GM18870 (cell line): ENCODE results near the gene HOMER3.
A peak's percentile ranks its signal among the peaks of the same experiment; 100 is the strongest.
"Not testable (repeated sequence)": the region's sequence is repeated elsewhere in the genome, so short reads cannot be mapped to it uniquely, and the experiment has no call there.

Experiments
- ATAC-seq: cut with Tn5 transposase; IDR thresholded peaks from one replicate; pipeline ENCODE4 v1.9.1; 2021; ENCODE audit warnings: moderate library complexity; ENCODE audit not compliant: unreplicated experiment

HOMER3 gene

DNA sequence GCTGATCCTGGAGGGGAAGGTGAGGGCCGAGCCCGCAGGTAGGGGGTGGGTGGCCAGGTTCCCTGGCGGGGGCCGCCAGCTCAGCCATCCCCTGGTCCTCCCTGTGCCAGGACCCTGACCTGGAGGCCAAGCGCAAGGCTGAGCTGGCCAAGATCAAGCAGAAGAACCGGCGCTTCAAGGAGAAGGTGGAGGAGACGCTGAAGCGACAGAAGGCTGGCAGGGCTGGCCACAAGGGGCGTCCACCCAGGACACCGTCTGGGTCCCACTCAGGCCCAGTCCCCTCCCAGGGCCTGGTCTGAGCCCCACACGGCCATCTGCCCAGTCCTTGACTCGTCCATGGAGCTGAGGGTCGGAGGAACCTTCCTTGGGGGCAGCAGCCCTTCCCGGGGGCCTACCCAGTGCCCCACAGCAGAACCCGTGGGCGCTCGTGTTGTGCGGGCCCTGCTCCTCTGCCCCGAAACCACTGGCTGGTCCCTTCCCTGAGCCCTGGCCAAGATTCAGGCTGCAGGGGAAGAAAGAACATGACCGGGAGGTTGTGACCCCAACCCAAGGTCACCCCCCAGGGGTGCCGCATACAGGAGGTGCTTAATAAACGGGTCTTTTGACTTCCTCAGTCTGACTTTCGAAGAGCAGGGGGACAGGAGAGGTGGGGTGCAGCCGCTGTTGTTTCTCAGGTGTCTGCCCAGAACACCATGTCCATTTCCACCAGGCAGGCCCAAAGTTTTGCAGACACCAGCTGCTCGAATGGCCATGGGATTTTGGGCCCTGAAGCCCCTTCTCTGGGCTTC lies 12.8 kb downstream of the HOMER3 start:
- no peak for ATAC-seq

DNA sequence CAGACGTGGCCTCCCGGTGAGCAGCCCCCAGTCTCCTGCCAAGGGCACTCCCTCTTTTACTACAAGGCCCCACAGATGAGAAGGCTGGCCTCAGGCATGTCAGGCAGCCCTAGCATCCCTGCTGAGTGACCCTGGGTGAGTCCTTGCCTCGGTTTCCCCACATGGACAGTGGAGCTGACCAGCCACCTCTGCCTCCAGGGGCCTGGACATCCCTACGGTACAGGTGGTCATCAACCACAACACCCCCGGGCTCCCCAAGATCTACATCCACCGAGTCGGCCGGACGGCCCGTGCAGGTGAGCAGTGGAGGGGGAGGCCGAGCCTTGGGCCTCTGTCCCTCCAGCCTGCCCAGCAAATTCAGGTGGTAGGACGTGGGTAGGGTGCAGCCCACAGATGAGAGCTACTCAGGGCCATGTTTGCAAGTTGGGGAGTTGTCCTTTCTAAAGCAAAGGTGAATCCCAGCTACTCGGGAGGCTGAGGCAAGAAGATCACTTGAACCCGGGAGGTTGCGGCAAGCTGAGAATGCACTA lies 16.3 kb downstream of the HOMER3 start:
- no peak for ATAC-seq

GRCh38 chr19:18922228-18922985 lies 18.6 kb downstream of the HOMER3 start:
- no peak for ATAC-seq

DNA sequence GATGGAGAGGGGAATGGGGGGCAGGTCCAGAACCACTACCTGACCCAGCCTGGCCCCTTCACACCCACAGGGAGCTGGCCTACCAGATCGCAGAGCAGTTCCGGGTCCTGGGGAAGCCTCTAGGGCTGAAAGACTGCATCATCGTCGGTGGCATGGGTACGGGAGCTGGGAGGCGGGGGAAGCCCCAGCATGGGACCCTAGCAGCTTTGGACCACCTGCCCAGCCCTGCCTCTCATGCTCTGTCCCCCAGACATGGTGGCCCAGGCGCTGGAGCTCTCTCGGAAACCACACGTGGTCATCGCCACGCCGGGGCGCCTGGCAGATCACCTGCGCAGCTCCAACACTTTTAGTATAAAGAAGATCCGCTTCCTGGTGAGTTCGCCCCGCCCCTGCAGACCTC lies 19.4 kb downstream of the HOMER3 start:
- no peak for ATAC-seq

DNA sequence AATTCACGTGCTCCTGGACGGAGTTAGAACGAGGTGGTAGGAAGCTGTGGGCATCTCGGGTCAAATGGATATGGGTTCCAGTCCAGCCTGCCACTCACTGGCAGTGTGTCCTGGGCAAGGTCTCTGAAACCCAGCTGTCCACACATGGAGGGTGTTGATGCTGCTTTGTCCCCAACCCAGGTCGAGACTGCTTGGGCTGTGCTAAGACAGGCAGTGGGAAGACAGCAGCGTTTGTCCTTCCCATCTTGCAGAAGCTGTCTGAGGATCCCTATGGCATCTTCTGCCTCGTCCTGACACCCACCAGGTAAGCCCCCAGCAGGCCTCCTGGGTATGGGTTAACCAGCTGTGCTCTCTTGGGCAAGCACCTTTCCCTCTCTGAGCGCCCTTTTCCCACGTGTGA lies 20.6 kb downstream of the HOMER3 start:
- ATAC-seq: no peak

DNA sequence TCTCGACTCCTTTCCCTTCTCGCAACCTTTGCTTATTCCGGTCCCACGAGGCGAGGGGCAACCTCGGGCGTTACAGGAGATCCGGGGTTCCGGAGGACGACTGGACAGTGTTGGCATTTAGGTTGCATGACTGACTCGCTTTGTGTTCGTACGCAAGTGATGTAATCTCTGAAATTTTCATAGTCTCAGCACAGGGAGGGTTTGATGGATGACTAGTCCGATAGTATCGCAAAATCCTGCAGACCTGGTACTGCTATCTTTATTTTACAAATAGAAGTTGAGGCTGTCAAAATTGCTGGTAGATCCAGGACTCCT lies 21.2 kb downstream of the HOMER3 start:
- ATAC-seq: no peak

DNA sequence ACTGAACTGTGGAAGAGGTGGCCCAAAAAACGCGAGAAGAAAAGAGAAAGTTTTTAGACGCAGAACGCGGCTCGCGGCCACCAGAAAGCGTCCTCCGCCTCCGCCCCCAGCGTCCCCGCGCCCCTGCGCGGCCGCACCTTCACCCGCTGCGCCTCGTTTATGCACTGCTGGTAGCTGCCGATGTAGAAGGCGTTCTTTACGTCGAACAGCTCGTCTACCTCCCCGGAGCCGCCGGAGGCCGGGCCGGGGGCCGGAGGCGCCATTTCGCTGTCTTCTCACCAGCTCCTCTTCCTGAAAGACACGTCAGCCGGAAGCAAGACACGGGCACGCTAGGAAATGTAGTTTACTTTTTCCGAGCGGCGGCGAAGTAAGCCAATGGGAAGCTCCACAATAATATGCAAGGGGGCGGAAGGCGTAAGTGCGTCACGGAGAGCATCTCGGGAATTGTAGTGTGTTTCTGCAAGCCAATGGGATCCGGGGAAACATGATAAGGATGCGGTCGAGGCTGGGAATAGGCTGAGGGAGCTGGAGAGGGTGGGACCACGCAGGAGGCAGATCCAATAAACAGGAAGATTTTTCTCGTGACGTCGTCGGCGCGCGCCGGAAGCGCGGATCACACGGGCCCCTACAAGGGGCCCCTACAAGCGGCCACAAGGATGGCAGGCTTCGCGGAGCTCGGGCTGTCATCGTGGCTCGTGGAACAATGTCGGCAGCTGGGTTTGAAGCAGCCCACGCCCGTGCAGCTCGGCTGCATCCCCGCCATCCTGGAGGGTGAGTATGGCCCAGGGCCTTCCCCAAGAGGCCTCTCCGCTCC lies 21.7 kb downstream of the HOMER3 start, which contains the start of the genes COPE and DDX49:
Gene COPE, minus strand, starts transcription at position 302 of the 814 bp plus-strand sequence. Its CDS starts 39 bp downstream, at position 263.
Gene DDX49, plus strand, starts transcription at position 630 of the 814 bp plus-strand sequence. Its CDS starts 27 bp downstream, at position 657.
- peak; percentile 93 for ATAC-seq

- not testable (repeated sequence) for ATAC-seq
Measured at GRCh38 chr19:18917593-18917992, 23.4 kb downstream of the HOMER3 start.

GRCh38 chr19:18915639-18916038 lies 25.4 kb downstream of the HOMER3 start:
- no peak for ATAC-seq

- no peak for ATAC-seq
Measured at GRCh38 chr19:18913466-18913865, 27.6 kb downstream of the HOMER3 start.

DNA sequence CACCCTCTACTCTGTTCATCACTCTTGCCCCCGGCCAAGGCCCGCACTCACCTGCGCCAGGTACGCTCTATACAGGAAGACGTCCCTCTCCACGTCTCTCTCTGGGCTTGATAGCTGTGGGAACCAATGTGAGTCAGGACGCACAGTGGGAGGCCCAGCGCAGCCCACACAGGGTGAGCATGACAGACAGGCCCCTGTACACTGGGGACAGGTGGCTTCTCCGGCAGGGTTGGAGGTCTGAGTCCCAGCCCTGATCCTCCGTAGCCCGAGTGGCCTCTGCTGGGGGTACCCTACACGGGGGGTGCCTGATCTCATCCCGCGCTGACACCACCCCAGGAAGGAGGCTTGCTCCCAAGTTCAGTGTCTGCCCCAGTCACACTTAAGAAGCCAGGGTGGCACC lies 28.1 kb downstream of the HOMER3 start:
- no peak for ATAC-seq

GRCh38 chr19:18910801-18911436 lies 30.1 kb downstream of the HOMER3 start:
- ATAC-seq: no peak

DNA sequence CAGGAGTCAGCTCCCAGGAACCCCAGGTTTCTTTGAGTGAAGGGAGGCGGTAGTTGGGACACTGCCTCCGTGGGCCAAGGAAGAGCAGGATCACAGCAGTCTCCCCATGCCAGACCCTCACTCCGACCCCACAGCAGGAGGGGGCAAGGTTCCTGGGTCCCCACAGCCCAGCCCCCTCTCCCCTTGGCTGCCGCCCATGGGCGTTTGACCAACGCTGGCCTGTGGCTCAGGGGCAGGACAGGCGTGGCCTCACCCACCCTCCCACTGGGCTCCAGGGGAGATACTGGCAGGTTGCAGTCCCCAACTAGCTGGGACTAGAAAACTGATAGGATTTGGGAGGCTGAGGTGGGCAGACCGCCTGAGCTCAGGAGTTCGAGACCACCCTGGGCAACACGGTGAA lies 31.0 kb downstream of the HOMER3 start:
- ATAC-seq: no peak

DNA sequence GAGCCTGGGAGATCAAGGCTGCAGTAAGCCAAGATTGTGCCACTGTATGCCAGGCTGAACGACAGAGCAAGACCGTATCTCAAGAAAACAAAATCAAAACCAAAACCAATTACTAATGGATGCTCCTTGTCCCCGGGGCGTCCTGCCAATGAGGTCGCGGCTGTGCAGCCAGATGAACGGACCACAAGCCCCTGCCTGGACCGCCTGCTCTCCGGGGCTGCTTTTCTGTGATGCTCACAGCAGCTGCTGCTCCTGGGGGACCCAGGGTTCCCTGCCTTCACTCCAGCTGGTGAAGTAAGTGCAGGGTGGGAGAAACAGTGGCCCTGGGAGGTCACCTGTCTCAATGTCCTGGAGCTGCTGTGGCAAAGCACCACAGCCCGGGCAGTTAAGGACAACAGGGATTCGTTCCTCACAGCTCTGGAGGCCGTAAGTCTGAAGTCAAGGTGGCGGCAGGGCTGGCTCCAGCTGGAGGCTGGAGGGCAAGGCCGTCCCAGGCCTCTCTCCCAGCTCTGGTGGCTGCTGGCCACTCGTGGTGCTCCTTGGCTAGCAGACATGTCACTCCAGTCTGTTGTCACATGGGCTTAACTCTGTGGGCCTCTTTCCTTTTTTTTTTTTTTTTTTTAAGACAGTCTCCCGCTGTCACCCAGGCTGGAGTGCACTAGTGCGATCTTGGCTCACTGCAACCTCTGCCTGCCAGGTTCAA lies 31.9 kb downstream of the HOMER3 start:
- no peak for ATAC-seq

GRCh38 chr19:18906605-18907519 lies 34.2 kb downstream of the HOMER3 start:
- ATAC-seq: no peak

DNA sequence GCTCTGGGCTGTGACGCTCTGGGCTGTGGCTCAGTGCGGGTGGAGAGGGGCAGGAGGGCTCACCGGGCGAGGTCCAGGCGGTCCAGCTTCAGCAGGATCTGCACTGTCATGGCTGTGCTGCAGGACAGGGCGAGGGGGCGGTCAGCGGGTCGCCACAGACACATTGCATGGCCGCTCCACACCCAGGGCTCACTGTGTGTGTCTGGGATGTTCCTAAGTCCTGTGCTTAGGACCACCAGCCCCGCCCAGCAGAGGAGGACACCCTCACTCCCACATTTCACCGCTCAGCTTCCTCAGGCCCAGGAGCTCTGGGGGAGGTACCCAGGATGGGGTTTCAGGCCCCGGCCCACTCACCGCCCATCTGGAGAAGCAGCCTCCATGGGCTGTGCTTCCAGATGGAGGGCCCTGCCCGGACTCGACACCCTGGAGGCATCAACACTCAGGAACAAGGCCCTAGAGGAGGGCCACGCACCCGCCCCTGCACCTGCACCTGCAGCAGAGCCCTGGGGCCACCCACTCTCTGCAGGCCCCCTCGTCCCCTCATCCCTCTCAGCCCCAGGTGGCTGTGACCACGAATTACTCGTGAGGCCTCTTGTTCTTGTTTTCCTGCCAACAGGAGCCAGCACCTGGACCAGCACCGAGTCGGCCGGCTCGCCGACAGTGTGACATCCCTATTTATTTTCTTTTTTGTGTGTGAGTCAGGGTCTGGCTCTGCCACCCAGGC lies 35.3 kb downstream of the HOMER3 start:
- no peak for ATAC-seq

- ATAC-seq: no peak
Measured at GRCh38 chr19:18905058-18905456, 36.0 kb downstream of the HOMER3 start.

DNA sequence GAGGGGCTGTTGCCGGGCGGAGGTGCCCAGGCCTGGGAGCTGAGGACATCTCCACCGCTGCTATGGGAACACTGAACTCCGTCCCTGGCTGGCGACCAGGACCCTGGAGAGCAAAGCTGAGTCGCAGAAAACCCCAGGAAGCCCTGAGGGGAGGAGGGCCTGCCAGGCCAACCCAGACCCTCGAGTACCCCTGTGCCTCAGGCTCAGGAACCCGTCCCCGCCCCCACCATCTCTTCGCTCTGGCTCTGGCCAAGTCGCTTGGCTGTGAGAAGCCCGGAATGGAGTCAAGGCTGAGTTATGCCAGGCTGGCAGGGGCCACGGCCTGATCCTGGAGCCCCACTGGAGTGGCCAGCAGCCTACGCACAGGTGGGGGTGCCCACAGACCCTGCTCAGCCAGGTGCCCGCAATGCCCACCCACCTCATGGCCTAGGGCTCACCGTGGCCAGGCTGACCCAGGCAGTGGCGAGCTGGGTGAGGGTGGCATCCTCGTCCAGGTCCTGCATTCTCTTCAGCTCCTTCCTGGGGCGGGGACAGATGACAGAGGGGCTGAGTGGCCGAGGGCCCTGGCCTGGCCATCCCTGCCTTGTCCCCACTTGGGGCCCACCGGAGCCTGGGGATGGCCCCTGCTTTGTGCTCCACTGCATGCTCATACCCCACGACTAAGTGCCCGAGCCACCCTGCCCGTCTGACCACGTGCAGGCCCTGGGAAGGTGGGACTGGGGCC lies 36.5 kb downstream of the HOMER3 start:
- ATAC-seq: no peak
